HG03575 (cell line): ENCODE results near the gene ZNF536.

Experiments used
- ATAC-seq: cut with Tn5 transposase; IDR thresholded peaks from one replicate; pipeline ENCODE4 v1.9.1; 2021; ENCODE audit not compliant: unreplicated experiment, insufficient number of reproducible peaks, low FRiP score; ENCODE audit errors: extremely low read depth

ZNF536 gene

GRCh38 chr19:30371960-30372824 lies at the start of gene ZNF536:
Gene ZNF536 (plus strand): TSS chr19:30372384. CDS start chr19:30443563, 71,179 bp downstream.
- ATAC-seq: no peak

GRCh38 chr19:30322641-30323320 lies 49.4 kb upstream of the ZNF536 start:
- ATAC-seq: no peak

DNA sequence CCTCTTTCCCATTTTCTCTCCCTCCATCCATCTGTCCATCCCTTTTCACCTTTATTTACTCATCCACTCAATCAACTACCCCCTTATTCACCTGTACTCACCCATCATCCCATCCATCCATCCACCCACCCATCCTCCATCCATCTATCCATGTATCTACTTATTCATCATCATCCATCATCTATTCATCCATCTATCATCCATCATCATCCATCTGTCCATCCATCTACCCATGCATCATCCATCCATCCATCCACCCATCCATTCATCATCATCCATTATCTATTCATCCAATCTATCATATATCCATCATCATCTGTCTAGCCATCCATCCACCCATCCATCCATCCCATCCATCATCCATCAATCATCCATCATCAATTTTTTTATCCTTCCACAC lies 48.3 kb upstream of the ZNF536 start:
- ATAC-seq: no peak

GRCh38 chr19:30324982-30325381 lies 47.2 kb upstream of the ZNF536 start:
- ATAC-seq: no peak

- no peak for ATAC-seq
Measured at GRCh38 chr19:30325676-30326392, 46.4 kb upstream of the ZNF536 start.

DNA sequence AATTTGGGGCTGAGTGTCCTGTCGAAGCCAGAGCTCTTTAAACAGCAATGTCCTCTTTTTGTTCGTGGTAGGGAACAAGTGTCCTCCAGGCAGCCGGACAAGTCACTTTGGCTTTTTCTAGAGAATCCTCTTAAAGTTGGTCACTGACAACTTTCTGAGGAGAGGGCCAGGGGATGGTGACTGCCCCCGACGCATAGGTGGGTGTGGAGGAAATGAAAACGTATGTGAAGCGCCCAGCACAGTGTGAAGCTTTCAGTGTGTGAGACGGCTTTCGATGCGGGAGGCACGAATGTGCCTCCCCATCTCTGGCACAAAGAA lies 45.8 kb upstream of the ZNF536 start:
- ATAC-seq: no peak

DNA sequence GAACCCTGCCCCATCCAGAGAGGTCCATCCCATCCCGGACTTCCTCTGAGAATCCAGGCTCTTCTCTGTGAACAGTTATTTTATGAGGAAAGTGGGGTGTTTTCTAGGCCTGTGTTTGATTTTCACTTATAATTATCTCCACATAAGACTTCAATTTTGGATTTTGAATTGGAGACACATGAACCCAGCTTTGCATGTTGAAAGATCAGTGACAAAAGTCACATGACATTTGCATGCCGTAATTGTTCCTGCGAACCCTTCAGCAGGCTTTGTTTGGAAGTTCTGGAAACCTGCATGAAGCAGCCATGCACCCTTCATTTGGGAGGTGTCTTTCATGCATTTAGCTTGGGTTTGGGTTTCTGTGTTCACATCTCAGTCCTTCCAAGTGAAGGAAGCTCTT lies 44.9 kb upstream of the ZNF536 start:
- ATAC-seq: no peak

DNA sequence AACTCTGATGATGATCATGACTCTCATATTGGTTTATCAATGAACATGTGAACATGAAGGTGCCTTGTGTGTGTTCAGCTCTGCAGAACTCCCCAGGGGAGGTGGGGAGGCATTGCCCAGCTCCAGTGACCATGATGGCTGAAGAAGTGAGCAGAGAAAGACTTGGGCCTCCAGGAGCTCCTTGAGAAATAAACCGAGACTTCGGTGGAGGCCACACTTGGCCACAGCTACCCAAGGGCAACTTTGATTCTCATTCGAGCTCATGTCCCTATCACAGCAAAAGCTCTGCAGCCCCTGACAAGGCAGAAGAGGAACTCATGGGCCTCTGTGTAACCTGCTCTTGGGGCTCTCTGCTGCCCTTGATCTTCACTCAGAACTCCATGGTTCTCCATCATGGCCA lies 44.1 kb upstream of the ZNF536 start:
- no peak for ATAC-seq

GRCh38 chr19:30330266-30330665 lies 41.9 kb upstream of the ZNF536 start:
- no peak for ATAC-seq

DNA sequence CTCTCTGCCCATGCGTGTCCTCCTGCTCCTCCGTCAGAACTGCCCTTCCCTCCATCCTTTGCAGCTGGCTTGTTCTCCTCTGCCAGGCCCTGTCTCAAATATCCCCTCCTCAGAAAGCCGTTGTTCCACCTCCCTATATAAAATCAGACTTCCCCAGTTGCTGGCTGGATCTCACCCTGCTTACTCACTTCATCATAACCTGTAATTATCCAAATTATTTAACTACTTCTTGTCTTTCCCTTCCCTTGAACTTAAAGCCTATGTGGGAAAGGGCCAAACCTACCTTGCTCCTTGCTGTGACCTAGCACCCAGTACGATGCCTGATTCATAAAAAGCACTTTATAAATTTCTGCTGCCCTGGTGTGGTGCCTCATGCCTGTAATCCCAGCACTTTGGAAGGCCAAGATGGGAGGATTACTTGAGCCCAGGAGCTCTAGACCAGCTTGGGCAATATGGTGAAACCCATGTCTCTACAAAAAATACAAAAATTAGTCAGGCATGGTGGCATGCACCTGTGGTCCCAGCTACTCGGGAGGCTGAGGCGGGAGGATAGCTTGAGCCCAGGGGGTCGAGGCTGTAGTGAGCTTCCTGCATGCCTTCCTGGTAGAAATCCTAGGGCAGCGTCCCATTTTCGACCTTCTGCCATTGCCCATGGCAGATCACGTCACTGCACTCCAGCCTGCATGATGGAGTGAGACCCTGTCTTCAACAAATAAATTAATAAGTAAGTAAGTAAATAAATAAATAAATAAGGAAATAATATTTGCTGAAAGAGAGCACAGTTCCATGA lies 39.5 kb upstream of the ZNF536 start:
- no peak for ATAC-seq

DNA sequence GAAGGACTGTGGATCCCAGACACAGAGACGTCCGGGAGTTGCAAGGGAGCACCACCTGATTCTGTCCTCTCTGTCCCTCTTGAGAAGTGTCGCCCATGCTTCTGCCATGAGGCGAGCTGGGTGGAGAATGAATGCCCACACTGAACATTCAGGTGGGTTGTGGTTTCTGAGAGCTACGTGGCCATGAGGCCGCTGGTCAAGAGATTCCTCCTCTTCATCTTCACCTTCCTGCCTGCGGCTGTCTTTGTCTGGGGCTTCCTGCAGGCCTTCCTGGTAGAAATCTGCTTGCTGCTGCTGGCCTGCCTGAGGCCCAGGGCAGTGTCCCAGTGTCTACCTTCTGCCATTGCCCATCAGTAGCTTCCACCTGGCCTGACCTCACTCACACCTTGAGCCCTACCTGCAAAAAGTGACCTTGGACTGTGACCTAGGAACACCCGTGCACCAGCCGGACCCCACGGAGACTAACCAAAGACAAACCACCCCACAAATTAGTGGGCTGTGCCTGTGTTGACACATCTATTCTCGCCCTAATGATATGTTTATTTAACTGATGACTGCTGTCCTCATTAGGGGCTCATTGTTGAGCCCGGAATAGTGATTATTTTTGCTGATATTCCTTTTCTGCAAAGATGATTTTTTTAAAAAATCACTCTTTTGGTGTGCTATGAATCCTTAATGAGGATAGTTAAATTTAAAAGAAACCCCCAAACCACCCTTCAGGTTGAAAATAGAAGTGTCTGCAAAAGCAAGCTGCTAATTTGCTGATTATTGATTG lies 38.7 kb upstream of the ZNF536 start:
- no peak for ATAC-seq

- ATAC-seq: no peak
Measured at GRCh38 chr19:30334841-30335240, 37.3 kb upstream of the ZNF536 start.

DNA sequence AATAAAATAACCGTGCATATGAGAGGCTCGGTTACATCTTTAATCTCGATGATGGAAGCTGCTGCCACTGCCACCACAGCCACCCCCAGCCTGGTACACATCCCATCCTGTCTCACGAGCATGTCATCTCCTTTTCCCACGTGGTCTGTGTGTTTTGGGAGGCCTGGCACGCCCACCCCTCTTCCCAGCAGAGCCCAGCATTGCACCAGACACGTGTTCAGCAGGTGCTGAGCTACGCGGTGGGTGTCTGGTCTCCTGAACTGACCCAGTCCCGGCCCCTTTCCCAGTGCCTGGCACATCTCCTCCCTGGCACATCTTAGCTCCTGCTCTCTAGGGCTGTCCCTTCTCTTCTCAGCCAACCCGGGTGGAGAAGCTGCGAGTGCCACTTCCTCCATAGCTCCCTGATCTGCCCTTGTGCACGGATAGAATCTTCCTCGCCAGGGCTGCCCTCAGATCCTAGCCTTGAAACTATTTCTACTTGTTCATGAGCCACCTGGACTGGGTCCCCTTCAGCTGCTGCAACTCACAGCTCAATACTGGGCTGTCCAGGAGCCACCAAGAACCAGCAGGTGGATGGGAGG lies 36.8 kb upstream of the ZNF536 start:
- ATAC-seq: no peak

DNA sequence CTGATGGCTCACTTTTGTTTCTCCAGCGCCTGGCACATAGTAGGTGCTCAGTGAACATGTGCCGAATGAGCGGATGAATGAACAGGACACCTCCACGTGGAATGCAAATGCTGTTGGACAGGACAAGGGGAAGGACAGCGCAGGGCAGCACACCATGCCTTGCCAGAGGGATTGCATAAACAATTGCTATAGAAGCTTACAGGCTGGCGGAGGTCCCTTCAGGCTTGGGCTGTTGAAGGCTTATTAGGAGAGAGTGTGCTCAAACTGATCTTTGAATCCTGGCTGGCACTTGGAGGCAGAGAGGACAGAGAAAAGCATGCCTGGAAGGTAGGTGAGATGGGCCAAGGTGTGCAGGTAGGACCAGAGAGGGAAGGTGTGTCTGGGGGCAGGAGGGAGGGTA lies 35.9 kb upstream of the ZNF536 start:
- ATAC-seq: no peak

DNA sequence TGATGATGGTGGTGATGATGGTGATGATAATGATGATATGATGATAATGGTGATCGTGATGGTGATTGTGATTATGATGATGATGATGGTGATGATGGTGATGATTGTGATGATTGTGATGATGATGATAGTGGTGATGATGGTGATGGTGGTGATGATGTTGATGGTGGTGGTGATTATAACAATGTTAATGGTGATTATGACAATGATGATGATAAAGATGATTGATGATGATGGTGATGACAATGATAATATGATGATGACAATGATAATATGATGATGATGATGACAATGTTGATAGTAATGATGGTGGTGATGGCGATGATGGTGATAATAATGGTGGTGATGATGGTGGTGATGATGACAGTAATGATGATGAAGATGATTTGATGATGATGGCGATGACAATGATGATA lies 34.1 kb upstream of the ZNF536 start:
- no peak for ATAC-seq

DNA sequence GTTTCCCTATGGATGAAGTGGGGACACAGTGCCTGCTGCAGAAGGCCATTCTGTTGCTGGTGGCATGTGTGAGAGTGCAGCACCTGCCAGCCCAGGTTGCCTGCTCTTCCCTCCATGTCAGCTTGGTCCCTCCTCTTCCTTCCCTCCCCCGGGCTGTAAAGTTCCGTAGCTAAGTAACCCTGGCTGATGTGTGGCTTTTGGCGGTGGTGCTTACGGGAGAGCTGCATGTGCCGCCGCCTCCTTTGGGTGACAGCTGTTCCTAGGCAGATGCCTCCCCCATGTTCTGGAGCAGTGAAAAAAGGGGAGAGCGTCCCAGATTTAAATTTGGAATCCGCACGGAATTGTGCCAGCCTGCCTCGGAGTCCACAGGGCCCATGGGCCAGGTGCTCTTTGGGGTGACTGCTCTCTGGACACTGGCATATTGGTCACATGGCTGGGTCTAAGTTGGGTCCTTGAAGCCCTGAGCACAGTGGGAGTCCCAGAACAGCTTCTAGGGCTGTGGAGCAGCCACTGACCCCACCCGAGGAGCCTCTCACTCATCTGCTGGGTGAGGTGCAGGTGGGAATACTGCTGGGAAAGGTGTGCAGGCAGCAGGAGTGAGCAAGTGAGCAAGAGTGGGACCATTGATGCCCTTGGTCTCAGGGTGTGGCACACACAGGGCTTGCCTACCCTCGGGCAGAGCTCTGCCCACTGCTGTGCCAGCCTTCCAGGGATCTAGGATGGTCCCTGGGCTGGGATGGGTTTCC lies 33.1 kb upstream of the ZNF536 start:
- no peak for ATAC-seq

GRCh38 chr19:30339624-30340525 lies 32.3 kb upstream of the ZNF536 start:
- no peak for ATAC-seq
